ENCODE data around the gene CST8.

The CST8 gene

GRCh38 chr20:23534801-23535593 is 44.1 kb downstream of the CST8 start:
- Histone ChIP-seq H3K27ac (ENCODE audit: low read depth, low read length) (no peak overlapping the region), H3K23ac (ENCODE audit: low read length) (no peak overlapping the region), H2BK15ac (replicated peaks; ENCODE audit: low read depth) (no peak overlapping the region), H3K4me3 (ENCODE audit: low read length) (no peak overlapping the region), H4K8ac (ENCODE audit: low read depth, low read length) (no peak overlapping the region), H3K27me3 (ENCODE audit: insufficient read depth, low read length, poor library complexity) (no peaks in the 10 kb centered on the region), H2AK5ac (ENCODE audit: low read length) (no peak overlapping the region), H3K9ac (ENCODE audit: low read length) (no peak overlapping the region), H3K79me1 (ENCODE audit: low read length) (no peaks in the 10 kb centered on the region), H2BK120ac (ENCODE audit: low read depth, low read length) (no peak overlapping the region), H3K79me2 (ENCODE audit: control insufficient read depth, insufficient read depth, low read length) (no peaks in the 10 kb centered on the region), H3K4ac (ENCODE audit: low read depth, low read length) (no peak overlapping the region), H3K56ac (ENCODE audit: low read length) (no peak overlapping the region), H4K5ac (ENCODE audit: low read length) (no peak overlapping the region), H2BK5ac (ENCODE audit: low read length) (no peak overlapping the region), H3K18ac (ENCODE audit: low read length) (no peak overlapping the region), H3K4me2 (ENCODE audit: low read length) (no peak overlapping the region), H3K36me3 (ENCODE audit: control insufficient read depth, insufficient read depth, low read length) (no peaks in the 10 kb centered on the region), H3K4me1 (ENCODE audit: control insufficient read depth, low read depth, low read length) (no peaks in the 10 kb centered on the region)
- no peak for DNase-seq
- WGBS (ENCODE audit: extremely low coverage, insufficient coverage, low lambda C conversion rate): no CpG with 5 or more reads among the region's 20 CpGs

GRCh38 chr20:23536328-23536974 is 45.5 kb downstream of the CST8 start:
- H2BK5ac ChIP-seq (ENCODE audit: low read length): no peak overlapping the region
- no peak for DNase-seq
- no peak overlapping the region for H3K56ac ChIP-seq (ENCODE audit: low read length)
- no peak overlapping the region for H3K4me3 ChIP-seq (ENCODE audit: low read length)
- no peak overlapping the region for H4K8ac ChIP-seq (ENCODE audit: low read depth, low read length)
- H2BK120ac ChIP-seq (ENCODE audit: low read depth, low read length): no peak overlapping the region
- H4K5ac ChIP-seq (ENCODE audit: low read length): no peak overlapping the region
- H3K27ac ChIP-seq (ENCODE audit: low read depth, low read length): no peak overlapping the region
- no peak overlapping the region for H3K9ac ChIP-seq (ENCODE audit: low read length)
- H3K79me2 ChIP-seq (ENCODE audit: control insufficient read depth, insufficient read depth, low read length): no peaks in the 10 kb centered on the region
- no peaks in the 10 kb centered on the region for H3K27me3 ChIP-seq (ENCODE audit: insufficient read depth, low read length, poor library complexity)
- H3K4ac ChIP-seq (ENCODE audit: low read depth, low read length): no peak overlapping the region
- H3K4me1 ChIP-seq (ENCODE audit: control insufficient read depth, low read depth, low read length): no peaks in the 10 kb centered on the region
- H3K4me2 ChIP-seq (ENCODE audit: low read length): no peak overlapping the region
- no peak overlapping the region for H2AK5ac ChIP-seq (ENCODE audit: low read length)
- no peak overlapping the region for H3K23ac ChIP-seq (ENCODE audit: low read length)
- H3K36me3 ChIP-seq (ENCODE audit: control insufficient read depth, insufficient read depth, low read length): no peaks in the 10 kb centered on the region
- no peaks in the 10 kb centered on the region for H3K79me1 ChIP-seq (ENCODE audit: low read length)
- WGBS (ENCODE audit: extremely low coverage, insufficient coverage, low lambda C conversion rate): no CpG with 5 or more reads among the region's 2 CpGs
- no peak overlapping the region for H2BK15ac ChIP-seq (replicated peaks; ENCODE audit: low read depth)
- H3K18ac ChIP-seq (ENCODE audit: low read length): no peak overlapping the region

GRCh38 chr20:23537030-23537429 is 46.1 kb downstream of the CST8 start:
- no peaks in the 10 kb centered on the region for H3K4me1 ChIP-seq (ENCODE audit: control insufficient read depth, low read depth, low read length)

DNA sequence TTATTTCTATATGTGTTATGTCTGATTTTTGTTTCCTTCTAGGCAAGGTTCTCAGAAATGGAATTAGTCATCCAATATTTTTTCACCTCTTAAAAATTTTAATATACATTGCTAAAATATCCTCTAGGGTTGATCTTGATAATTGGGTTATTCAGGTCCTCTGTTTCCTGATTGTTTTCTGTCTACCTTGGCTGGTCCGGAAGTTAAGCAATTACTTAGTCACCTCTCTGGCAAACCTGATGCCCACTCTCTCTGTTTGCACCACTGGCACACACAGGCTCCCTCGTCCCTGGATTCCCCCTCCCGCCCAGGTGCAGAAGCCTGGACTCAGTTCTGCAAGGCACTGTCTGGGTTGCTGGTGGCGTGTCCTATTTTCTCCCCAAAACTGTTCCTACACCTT is 49.7 kb downstream of the CST8 start:
- Histone ChIP-seq H4K8ac (ENCODE audit: low read depth, low read length) (no peak overlapping the region), H3K79me1 (ENCODE audit: low read length) (no peaks in the 10 kb centered on the region), H3K4me3 (ENCODE audit: low read length) (no peak overlapping the region), H2BK5ac (ENCODE audit: low read length) (no peak overlapping the region), H3K4me1 (ENCODE audit: control insufficient read depth, low read depth, low read length) (no peaks in the 10 kb centered on the region), H3K36me3 (ENCODE audit: control insufficient read depth, insufficient read depth, low read length) (no peaks in the 10 kb centered on the region), H3K27ac (ENCODE audit: low read depth, low read length) (no peak overlapping the region), H3K27me3 (ENCODE audit: insufficient read depth, low read length, poor library complexity) (no peaks in the 10 kb centered on the region), H3K56ac (ENCODE audit: low read length) (no peak overlapping the region), H2BK120ac (ENCODE audit: low read depth, low read length) (no peak overlapping the region), H3K23ac (ENCODE audit: low read length) (no peak overlapping the region), H2BK15ac (replicated peaks; ENCODE audit: low read depth) (no peak overlapping the region), H3K9ac (ENCODE audit: low read length) (no peak overlapping the region), H3K18ac (ENCODE audit: low read length) (no peak overlapping the region), H2AK5ac (ENCODE audit: low read length) (no peak overlapping the region), H4K5ac (ENCODE audit: low read length) (no peak overlapping the region), H3K4ac (ENCODE audit: low read depth, low read length) (no peak overlapping the region), H3K4me2 (ENCODE audit: low read length) (no peak overlapping the region), H3K79me2 (ENCODE audit: control insufficient read depth, insufficient read depth, low read length) (no peaks in the 10 kb centered on the region)
- WGBS (ENCODE audit: extremely low coverage, insufficient coverage, low lambda C conversion rate): no CpG with 5 or more reads among the region's 4 CpGs
- no peak for DNase-seq

More at GRCh38 chr20:23537030-23537429, 46.1 kb downstream of the CST8 start:
- Histone ChIP-seq H3K79me1 (ENCODE audit: low read length) (no peaks in the 10 kb centered on the region), H3K23ac (ENCODE audit: low read length) (no peak overlapping the region), H4K8ac (ENCODE audit: low read depth, low read length) (no peak overlapping the region), H3K4ac (ENCODE audit: low read depth, low read length) (no peak overlapping the region), H3K56ac (ENCODE audit: low read length) (no peak overlapping the region), H3K27me3 (ENCODE audit: insufficient read depth, low read length, poor library complexity) (no peaks in the 10 kb centered on the region), H2BK15ac (replicated peaks; ENCODE audit: low read depth) (no peak overlapping the region), H3K36me3 (ENCODE audit: control insufficient read depth, insufficient read depth, low read length) (no peaks in the 10 kb centered on the region), H2BK5ac (ENCODE audit: low read length) (no peak overlapping the region), H4K5ac (ENCODE audit: low read length) (no peak overlapping the region), H3K4me3 (ENCODE audit: low read length) (no peak overlapping the region), H2AK5ac (ENCODE audit: low read length) (no peak overlapping the region), H3K27ac (ENCODE audit: low read depth, low read length) (no peak overlapping the region), H3K4me2 (ENCODE audit: low read length) (no peak overlapping the region), H3K79me2 (ENCODE audit: control insufficient read depth, insufficient read depth, low read length) (no peaks in the 10 kb centered on the region), H3K9ac (ENCODE audit: low read length) (no peak overlapping the region), H3K18ac (ENCODE audit: low read length) (no peak overlapping the region), H2BK120ac (ENCODE audit: low read depth, low read length) (no peak overlapping the region)
- no peak for DNase-seq
- WGBS (ENCODE audit: extremely low coverage, insufficient coverage, low lambda C conversion rate): no CpG with 5 or more reads among the region's 3 CpGs

DNA sequence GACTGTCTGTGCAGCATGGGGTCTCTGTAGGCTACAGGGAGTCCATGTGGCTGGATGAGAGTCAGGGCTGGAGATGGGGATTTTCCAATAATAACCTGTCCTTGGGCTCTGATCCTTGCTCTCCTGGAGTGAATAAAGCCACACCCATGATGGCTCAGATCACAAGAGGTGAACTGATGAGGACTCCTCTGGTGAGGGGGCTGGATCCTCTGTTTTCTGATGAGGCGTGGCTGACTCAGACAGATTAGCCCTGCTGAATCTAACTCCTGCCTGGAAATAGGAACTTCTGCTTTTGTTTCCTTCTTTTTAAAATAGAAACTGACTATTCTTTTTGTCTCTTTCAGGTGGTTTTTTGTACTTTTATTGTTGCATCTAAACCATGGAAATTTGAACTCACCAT is 50.4 kb downstream of the CST8 start:
- Histone ChIP-seq H3K4me2 (ENCODE audit: low read length) (no peak overlapping the region), H3K23ac (ENCODE audit: low read length) (no peak overlapping the region), H3K4ac (ENCODE audit: low read depth, low read length) (no peak overlapping the region), H3K79me1 (ENCODE audit: low read length) (no peaks in the 10 kb centered on the region), H2BK5ac (ENCODE audit: low read length) (no peak overlapping the region), H2AK5ac (ENCODE audit: low read length) (no peak overlapping the region), H3K27ac (ENCODE audit: low read depth, low read length) (no peak overlapping the region), H3K27me3 (ENCODE audit: insufficient read depth, low read length, poor library complexity) (no peaks in the 10 kb centered on the region), H3K4me3 (ENCODE audit: low read length) (no peak overlapping the region), H2BK120ac (ENCODE audit: low read depth, low read length) (no peak overlapping the region), H2BK15ac (replicated peaks; ENCODE audit: low read depth) (no peak overlapping the region), H4K8ac (ENCODE audit: low read depth, low read length) (no peak overlapping the region), H4K5ac (ENCODE audit: low read length) (no peak overlapping the region), H3K9ac (ENCODE audit: low read length) (no peak overlapping the region), H3K79me2 (ENCODE audit: control insufficient read depth, insufficient read depth, low read length) (no peaks in the 10 kb centered on the region), H3K56ac (ENCODE audit: low read length) (no peak overlapping the region), H3K4me1 (ENCODE audit: control insufficient read depth, low read depth, low read length) (no peaks in the 10 kb centered on the region), H3K36me3 (ENCODE audit: control insufficient read depth, insufficient read depth, low read length) (no peaks in the 10 kb centered on the region), H3K18ac (ENCODE audit: low read length) (no peak overlapping the region)
- no CpG with 5 or more reads among the region's 1 CpG for WGBS (ENCODE audit: extremely low coverage, insufficient coverage, low lambda C conversion rate)
- DNase-seq: no peak
